ENCODE data around the gene CCDC80. TPM values are rescaled to one million over a fixed set of nuclear protein-coding genes. Genes with fewer than 3 reads are reported as not detected.

The CCDC80 gene
- total RNA-seq, 1 donor from 2014 or later, result 62.7 TPM

- DNase-seq (ENCODE audit: low spot score), result no peak
Measured at GRCh38 chr3:112633757-112634156, 7.2 kb downstream of the CCDC80 start.

DNA sequence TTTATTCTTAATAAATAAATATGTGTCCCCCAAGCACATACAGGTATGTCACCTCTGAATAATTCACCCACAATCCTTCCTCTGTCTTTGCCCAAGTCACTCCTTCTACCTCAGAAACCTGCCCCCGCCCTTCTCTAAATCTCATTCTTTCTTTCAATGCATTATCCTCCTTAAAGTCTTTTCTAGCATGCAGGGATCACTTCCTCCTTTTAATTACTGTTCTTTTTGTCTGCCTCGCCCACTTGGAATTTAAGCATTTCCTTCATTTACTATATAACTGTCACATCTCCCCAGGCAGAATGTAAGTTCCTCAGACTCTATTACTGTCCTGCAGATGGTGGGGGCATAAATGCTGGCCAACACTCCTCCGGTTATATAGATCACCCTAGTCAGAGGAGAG lies 7.8 kb downstream of the CCDC80 start:
- DNase-seq (ENCODE audit: low spot score), result no peak

GRCh38 chr3:112632596-112632995 lies 8.3 kb downstream of the CCDC80 start:
- DNase-seq (ENCODE audit: low spot score), result no peak

- no peak for DNase-seq (ENCODE audit: low spot score)
Measured at GRCh38 chr3:112631257-112631656, 9.7 kb downstream of the CCDC80 start.

- DNase-seq (ENCODE audit: low spot score), result no peak
Measured at GRCh38 chr3:112629425-112629824, 11.5 kb downstream of the CCDC80 start.

- no peak for DNase-seq (ENCODE audit: low spot score)
Measured at GRCh38 chr3:112627919-112628466, 12.9 kb downstream of the CCDC80 start.

- DNase-seq (ENCODE audit: low spot score), result no peak
Measured at GRCh38 chr3:112627419-112627818, 13.5 kb downstream of the CCDC80 start.

DNA sequence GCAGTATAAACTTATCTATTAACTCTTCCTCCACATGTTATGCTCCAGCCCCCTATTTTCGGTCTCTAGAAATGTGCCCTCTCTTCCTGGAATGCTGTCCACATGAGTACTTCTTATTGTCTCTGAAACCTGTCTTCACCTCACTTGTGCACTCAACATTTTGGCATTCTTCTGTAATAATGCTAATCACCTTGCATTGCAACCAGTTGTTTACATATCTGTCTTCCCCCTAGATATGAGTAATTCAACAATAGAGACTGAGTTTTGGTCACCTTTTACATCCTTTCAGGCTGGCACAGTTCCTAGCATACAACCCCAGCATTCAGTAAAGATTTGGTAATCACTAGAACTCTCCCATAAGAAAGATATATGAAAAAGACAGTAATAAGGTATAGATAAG lies 17.2 kb downstream of the CCDC80 start:
- DNase-seq (ENCODE audit: low spot score), result no peak

DNA sequence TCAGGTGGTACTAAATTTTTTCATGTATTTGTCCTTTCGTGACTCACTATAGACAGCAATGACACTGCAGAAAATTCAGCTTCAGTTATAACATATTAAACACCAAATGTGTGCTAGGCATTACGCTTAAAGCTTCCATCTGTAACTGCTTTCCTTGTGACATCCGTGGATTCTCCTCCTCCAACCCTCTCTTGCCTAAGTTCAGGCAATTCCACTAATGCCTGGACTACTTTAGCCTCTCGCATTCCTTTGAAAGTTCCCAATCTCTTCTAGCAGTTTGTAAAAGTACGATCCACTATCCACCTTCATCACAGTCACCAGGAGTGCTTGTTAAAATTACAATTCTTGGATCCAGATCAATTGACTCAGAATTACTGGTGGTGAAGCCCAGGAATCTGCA lies 17.7 kb downstream of the CCDC80 start:
- DNase-seq (ENCODE audit: low spot score), result no peak

DNA sequence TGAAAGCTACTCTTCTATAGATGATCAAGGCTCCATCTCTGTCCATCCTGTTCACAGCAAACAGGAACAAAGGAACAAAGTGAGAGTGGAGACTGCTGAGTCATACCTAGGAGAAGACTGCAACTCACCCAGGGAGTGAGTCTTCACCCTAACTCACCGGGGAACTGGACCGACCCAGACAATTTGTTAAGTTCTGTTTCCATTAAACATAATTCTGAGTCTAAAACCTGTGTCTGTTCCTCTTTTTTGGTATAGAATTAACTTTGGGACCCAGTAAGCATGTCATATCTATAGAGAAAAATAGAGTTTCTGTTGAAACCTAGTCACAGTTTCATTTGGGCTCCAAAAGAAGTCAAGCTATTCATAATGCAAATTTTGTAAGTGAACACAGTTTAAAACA lies 21.6 kb downstream of the CCDC80 start:
- DNase-seq (ENCODE audit: low spot score), result no peak

DNA sequence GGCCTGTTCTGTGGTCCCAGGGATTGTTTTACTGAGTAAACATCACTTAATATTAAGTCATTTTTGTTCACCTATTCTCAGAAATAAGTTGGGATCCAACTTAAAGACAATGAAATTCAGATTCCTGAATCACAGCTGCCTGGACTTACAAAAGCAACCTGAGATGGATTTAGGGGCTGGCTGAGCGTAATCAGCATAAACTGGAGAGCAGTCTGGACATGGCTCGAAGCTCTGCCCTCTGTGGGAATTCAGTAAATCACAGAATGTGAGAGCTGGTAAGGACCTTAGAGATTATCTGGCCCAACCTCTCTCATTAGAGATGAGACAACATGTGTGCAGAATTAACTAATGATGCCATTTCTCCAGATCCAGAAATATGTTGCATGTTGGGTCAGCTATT lies 23.7 kb downstream of the CCDC80 start:
- no peak for DNase-seq (ENCODE audit: low spot score)

DNA sequence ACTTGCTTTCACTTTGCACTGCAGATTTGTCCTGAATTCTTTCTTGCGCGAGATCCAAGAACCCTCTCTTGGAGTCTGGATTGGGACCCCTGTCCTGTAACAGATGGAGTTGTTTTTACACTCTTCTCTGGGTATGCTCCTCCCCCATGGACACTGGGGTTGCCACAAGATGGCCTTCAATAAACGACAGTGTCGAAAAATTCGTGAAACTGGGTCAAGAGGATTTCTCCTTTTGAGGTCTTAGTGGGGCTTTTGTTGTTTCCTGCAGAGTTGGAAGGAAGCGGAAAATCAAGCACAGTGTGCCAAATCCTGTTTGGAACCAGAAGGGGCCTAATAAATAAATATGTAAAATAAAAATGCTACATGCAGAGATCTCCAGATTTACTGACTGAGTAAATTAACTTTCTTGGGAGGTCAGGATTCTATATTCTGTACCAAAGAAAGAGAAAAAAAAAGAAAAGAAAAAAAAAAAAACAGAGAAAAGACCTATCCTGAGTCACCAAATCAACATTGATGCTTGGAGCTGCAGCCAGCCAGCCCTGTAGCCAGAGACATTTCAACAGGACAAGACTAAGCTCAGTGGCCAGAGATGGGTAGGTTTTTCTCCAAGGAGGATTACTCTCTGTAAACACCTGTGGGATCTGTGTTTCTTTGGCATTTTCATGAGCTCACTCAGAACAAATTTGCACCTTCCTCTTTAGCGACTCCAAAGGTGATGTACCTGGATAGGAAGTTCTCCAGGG lies 24.8 kb downstream of the CCDC80 start:
- no peak for DNase-seq (ENCODE audit: low spot score)

DNA sequence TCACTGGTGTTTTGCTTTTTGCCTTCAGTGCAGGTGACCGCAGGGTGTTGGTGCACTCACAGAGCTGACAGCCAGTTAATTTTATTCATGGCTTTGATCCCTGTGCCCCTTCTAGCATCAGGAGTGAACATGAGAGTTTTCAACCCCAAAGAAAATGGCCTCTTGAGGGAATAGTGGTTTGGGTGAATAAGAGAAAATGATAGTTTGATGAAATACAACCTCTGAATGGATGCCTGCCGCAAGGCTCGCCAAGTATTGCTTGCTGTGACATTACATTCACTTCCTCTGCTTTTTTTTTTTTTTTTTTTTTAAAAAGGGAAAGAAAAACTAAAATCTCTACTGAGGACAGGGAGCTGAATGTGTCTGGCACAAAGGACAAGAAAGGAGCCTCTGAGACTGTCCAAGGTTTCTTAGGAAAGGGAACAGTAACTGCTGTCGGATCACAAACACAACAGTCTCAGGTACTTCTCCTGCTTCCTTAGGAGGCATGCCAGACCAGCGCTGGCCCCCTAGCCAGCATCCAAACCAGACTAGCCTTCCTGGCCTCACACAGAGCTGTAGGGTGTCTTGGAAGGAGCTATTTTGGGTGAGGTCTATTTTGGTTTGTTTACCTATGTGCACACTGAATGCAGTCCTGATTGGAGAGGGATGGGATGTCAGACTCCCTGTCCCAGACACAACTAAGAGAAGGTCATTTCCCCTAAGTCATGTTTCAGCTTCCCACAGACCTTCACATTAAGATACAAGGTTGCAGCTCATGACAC lies 29.0 kb downstream of the CCDC80 start:
- DNase-seq (ENCODE audit: low spot score), result no peak

DNA sequence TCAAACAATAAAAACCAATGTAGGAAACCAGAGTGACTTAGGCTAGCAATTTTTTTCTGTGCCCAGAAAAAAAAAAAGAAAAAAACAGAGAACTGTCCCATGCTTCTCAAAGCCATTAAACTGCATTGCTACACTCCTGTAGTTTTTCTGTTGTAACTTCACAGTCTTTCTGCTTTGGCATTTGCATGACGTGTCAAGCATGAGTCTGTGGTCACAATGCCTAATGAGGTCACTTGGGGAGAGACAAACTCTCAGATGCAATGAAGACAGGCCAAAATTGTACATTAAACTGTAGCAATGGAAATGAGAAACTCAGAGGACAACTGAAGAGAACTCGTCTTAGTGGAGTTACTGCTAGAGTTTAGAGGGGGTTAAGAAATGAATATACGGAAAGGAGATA lies 30.8 kb downstream of the CCDC80 start:
- DNase-seq (ENCODE audit: low spot score), result no peak

GRCh38 chr3:112607863-112608262 lies 33.1 kb downstream of the CCDC80 start:
- DNase-seq (ENCODE audit: low spot score), result no peak

DNA sequence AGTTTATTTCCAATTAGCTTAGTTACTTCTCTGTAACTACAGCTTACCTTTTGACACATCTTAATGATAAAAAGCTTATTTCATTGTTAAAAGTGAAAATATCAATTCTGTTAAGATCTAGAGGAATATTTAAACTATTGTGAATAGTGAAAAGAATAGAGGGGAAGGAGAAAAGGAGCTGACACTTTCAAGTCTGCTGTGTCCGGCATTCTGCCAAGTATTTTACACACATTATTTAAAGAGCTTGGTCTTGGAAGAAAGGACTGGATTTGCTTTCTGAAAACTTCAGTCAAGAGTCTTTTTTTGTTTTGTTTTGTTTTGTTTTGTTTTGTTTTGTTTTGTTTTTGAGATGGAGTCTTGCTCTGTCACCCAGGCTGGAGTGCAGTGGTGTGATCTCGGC lies 34.8 kb downstream of the CCDC80 start:
- no peak for DNase-seq (ENCODE audit: low spot score)

DNA sequence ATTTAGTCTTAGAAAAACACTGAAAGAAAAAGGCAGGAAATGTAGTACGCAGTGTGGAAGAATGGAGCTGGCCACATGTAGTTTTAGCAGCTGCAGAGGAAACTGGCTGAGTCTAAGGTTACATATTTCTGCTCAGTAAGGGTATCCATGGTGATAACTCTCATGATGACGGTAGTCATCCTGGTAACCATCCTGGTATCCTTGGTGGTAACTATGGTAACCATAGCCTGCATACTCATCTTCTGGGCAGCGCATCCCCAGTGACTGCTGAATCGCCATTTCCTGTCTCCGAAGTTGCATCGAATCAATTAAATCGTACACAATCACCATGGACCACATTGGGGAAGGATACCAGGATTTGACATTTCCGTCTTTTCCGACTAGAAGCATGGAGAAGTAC lies 35.7 kb downstream of the CCDC80 start:
- no peak for DNase-seq (ENCODE audit: low spot score)

DNA sequence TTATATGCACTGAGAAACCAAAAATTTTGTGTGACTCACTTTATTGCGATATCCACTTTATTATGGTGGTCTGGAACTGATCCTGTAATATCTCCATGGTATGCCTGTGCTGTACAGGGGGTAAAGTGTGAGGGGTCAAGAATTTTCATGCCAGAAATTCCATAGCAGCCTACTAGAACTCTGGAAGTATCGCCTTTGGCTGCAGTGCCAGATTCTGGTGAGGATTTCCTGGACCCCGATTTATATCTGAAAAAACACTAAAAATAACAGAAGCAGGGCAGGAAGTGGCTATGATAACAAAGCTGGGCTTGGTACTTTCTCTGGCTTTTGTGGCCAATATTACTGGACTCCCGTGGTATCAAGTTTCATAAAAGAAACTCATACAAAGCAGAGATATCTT lies 36.4 kb downstream of the CCDC80 start:
- no peak for DNase-seq (ENCODE audit: low spot score)

DNA sequence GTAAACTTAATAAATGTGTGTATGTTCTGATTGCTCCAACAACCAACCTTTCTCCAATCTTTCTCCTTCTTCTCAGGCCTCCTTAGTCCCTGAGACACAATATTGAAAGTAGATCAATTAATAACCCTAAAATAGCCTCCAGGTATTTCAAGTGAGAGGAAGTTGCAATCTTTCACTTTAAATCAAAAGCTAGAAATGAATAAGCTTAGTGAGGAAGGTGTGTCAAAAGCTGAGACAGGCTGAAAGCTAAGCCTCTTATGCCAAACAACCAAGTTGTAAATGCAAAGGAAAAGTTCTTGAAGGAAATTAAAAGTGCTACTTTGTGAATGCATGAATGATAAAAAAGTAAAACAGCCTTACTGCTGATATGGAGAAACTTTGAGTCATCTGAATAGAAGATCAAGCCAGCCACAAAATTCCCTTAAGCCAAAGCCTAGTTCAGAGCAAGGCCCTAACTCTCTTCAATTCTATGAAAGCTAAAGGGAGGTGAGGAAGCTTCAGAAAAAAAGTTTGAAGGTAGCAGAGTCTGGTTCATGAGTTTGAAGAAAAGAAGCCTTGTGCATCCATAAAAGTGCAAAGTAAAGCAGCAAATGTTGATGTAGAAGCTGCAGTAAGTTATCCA lies 38.6 kb downstream of the CCDC80 start:
- DNase-seq (ENCODE audit: low spot score), result no peak

GRCh38 chr3:112598731-112599130 lies 42.2 kb downstream of the CCDC80 start:
- no peak for DNase-seq (ENCODE audit: low spot score)

DNA sequence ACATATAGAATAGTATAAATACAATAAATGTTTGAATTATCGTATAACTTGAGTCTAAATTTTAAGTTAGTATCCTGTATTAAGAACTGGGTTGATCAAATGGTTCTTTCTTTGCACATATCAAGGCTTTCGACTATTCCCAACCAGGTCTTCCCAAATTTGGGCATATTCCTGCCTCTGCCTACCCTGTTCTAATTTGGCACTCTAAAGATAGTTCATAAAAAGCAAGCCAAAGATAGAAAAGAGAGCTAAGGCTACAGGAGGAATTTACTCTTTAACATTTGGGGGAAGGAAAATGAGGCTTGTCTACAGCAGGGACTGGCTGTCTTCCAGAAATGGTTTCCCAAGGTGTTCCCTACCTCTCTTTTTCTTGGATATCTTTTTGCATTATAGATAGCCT lies 43.0 kb downstream of the CCDC80 start:
- DNase-seq (ENCODE audit: low spot score), result no peak

DNA sequence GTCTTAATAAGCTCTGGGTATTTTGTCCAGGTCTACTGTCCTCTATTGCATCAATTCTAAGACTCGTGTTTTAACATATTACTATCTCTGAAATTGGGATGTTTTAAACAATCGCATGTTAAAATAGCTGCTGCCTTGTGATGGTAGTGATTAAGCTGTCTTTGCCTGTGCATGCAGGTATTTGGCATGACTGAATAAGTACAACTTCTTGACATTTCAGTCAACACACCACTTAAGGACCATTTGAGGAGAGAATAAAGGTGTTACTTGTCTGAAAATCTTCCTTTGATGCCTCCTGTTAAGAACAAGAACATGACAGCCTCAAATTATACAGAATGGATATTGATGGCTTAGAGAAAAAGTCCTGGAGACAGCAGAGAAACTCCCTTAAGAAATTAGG lies 46.1 kb downstream of the CCDC80 start:
- DNase-seq (ENCODE audit: low spot score), result no peak

- no peak for DNase-seq (ENCODE audit: low spot score)
Measured at GRCh38 chr3:112593258-112593657, 47.7 kb downstream of the CCDC80 start.
